Measurements from ENCODE around the gene CALML3. TPM values are rescaled to one million over a fixed set of nuclear protein-coding genes. Genes with fewer than 3 reads are reported as not detected.

The CALML3 gene
- total RNA-seq, 1 donor from 2014 or later = not detected

- ATAC-seq (no peak), DNase-seq (ENCODE audit: low spot score) (no peak)
Measured at GRCh38 chr10:5490698-5491464, 33.9 kb upstream of the CALML3 start.

- ATAC-seq (no peak), DNase-seq (ENCODE audit: low spot score) (no peak)
Measured at GRCh38 chr10:5491477-5491876, 33.3 kb upstream of the CALML3 start.

DNA sequence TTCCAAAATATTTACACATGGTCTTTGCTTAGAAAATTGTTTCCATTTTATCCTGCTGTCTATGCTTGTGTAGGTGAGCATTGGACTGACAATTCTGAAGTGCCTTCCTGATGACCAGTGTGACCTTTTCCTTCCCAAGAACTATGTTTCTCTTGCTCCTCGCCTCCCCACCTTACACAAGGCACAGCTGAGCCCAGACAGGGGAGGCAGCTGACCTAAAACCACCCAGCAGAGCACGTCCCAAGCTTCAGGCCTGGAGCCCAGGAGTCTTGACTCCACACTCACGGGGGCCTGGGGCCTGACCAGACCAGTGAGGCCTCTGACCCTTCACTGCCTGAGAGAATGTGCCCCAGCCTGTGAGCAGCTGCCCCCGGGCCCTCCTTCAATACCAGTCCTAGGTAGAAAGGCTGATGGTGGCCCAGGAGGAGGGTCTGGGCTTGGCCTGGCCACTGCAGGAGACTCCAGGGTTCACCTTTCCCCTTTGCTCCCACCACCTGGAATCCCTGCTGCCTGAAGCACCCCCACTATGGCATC lies 32.4 kb upstream of the CALML3 start:
- ATAC-seq = no peak
- DNase-seq (ENCODE audit: low spot score) = no peak

- ATAC-seq (no peak), DNase-seq (ENCODE audit: low spot score) (no peak)
Measured at GRCh38 chr10:5492929-5493576, 31.7 kb upstream of the CALML3 start.

DNA sequence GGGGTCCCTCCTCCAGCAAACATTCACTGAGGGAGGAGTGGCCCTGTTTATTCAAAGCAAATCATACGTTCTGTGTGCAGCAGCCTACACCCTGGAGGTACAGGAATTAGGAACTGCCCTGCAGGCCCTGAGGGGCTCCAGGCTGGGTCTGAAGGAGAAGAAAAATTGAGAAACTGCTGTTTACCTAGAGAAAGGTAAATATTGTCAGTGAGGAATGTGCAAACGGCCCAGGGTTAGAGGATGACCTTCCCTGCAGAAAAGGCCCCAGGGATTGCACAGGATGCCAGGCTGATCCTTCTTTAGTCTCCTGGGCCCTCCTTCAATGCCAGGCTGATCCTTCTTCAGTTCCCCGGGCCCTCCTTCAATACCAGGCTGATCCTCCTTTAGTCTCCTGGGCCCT lies 31.1 kb upstream of the CALML3 start:
- ATAC-seq (peak; percentile 71), DNase-seq (ENCODE audit: low spot score) (no peak)

GRCh38 chr10:5494611-5495010 lies 30.1 kb upstream of the CALML3 start:
- DNase-seq (ENCODE audit: low spot score) (no peak), ATAC-seq (no peak)

DNA sequence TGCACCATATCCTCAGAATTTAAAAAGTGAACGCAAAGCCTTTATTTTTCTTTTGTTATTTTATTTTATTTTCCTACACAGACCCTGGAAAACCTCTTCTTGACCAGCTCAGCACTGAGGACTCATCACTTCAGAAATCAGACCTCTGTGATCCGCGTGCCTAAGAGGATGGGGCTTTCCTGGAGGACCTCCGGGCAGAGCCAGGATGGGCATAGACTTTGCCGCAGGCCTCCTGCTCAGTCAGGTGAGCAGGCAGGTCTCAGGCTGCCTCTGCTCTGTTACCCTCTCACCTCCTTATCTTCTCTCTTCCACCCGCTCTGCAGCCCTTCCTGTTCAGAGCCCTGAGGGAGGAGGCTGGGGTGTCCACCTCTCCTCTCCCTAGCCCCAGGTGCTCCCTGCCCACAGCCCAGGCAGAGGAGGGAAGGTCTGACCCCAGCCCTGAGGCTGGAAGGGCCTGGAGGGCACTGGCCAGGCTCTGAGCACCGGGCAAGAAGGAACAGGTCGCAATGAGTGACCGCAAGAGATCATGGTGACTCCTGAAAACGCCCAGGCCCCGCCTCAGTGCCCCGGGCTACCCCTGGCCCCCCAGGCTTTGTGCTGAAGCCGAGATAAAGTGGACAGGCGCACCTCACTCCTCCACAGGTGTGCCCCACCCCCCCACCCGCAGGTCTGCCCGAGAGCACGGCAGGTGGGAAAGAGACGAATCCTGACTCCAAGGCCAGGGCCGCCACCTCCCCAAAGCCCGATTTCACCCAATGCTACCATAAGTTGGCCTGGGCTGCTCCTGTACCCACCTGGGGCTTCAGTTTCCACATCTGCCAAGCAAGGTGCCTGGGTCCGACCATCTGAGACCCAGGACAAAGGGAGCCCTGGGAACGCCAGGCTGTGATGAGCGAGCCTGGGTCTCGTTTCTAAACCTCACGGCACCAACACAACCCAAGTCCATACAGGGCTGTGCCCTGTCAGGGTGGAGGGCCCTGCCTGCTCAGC lies 28.2 kb upstream of the CALML3 start:
- no peak for DNase-seq (ENCODE audit: low spot score)
- ATAC-seq = no peak

DNA sequence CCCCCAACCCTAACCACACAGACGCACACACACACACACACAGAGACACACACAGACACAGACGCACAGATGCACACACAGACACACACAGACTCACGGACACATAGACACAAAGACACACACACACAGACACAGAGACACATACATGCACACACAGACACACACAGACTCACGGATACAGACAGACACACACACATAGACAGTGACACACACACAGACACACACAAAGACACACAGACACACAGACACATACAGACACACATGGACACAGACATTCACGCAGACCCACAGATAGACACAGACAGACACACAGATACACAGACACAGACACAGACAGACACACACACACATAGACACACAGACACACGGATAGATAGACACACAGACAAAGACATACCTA lies 27.5 kb upstream of the CALML3 start:
- no peak for ATAC-seq
- no peak for DNase-seq (ENCODE audit: low spot score)

GRCh38 chr10:5497948-5498730 lies 26.6 kb upstream of the CALML3 start:
- ATAC-seq (no peak), DNase-seq (ENCODE audit: low spot score) (no peak)

DNA sequence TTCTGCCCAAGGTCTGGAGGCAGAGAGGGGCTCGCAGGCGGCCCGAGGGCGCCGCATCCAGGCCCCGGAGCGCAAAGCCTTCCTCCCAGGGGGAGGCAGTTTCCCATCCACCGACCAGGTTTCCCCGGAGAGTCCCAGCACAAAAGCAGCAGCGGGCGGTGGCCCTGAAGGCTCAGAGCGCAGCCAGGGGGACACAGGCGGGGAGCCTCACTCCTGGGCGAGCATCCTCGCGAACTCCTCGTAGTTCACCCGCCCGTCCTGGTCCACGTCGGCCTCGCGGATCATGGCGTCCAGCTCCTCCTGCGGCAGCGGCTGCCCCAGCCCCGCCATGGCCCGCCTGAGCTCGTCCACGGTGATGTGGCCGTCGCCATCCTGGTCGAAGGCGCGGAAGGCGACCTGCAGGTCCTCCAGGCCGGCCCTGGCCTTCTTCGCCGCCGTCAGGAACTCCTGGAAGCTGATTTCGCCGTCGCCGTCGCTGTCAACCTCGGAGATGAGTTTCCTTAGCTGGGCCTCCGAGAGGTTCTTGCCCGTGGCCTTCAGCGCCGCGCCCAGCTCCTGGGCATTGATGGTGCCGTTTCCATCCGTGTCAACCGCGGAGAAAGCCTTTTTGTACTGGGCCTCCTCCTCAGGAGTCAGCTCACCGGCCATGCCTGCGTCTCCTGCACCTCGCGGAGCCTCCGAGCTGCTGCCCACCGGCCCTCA lies 25.8 kb upstream of the CALML3 start:
- ATAC-seq (no peak), DNase-seq (ENCODE audit: low spot score) (no peak)

DNA sequence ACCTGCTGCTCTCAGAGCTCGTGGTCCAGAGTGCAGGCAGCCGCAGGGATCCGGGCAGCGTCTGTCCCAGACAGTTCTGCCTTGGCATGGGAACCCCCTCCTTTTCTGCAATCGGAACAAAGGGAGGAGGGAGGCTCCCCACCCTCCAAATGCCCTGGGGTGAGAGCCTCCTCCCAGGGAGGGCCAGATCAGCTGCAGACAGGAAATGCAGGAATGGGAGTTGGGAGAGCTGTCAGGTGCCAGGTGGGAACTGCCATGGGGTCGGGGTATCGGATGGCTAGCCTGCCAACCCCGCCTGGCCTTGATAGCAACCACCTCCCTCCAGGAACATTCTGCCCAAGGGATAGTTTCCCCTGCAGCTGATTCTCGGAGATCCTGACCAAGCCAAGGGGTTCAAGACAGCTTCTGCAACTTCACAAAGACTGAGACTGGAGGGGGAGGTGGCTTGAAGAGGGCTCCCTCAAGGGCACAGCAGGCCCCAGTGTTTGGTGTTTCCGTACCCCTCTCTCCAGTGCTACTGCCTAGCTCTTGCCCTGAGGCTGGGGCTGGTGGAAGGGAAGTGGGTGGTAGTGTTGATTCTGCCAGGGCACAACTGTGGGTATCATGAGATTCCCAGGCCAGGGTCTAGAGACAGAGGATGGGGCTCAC lies 25.1 kb upstream of the CALML3 start, which contains the start of gene CALML5:
Gene CALML5, minus strand, starts transcription at position 78 of the 648 bp plus-strand sequence. CDS start 132 bp downstream, outside the sequence.
- no peak for DNase-seq (ENCODE audit: low spot score)

DNA sequence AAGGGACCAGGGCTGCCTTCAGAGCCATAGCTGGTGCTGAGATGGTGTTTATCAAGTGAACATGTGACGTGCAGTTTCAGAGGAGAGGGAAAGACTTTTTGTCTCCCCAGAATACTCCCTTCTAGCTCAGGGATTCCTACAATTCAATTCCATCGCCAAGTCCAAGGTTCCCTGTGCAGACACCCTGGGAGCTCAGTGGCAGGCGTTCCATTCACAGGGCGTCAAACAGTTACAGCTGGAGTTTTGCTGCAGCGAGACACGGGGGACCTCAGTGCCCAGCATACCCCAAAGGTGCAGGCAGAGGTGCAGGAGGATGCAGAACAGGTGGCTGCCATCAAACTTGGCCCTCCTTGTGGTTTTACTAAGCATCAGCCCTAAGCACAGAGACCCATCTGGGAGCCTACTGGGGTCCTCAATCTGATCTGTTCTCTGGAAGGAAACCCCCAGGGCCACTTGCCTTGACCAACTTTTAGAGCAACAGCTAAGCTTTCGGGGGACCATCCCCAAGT lies 24.5 kb upstream of the CALML3 start:
- no peak for DNase-seq (ENCODE audit: low spot score)
- no peak for ATAC-seq

More for the DNA sequence above, 25.1 kb upstream of the CALML3 start, which contains the start of gene CALML5:
- no peak for ATAC-seq

DNA sequence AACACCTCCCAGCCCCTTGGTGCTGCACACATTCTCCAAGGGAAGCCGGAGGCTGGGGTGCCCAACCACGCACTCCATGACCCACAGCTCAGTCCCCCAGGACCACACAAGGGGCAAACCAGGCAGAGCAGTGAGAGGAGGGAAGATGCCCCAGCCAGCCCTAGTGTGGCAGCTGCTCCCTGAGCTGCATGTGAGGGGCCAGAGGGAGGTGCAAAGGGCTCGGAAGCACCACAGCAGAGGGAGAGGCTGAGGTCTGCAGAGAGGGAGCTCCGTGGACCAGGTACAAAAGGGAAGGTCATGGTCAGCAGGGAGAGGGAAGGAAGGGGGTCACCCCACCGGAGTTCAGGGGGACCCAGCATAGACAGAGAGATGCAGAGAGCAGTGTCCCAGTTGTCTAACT lies 23.9 kb upstream of the CALML3 start:
- ATAC-seq (no peak), DNase-seq (ENCODE audit: low spot score) (no peak)

DNA sequence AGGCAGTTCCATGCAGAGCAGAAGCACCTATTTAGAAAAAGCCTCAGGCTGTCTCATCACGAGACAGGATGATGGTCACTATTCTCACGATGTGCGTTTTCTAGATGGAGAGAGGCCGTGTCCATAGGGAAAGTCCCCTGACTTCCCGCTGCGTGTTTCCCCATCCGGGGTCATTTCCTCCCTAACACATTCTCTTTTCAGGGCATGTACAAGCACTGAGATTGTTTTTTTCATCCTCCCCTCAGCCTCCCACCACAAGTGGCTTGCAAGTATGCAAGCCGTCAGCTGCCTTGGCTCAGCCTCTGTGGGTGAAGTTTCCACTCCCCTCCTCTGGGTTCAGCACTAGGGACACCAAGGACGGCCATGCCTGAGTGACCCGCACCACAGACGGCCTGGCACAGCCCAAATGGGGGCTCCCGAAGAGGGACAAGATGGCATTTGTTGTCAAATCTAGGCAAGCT lies 22.7 kb upstream of the CALML3 start:
- no peak for ATAC-seq
- no peak for DNase-seq (ENCODE audit: low spot score)

DNA sequence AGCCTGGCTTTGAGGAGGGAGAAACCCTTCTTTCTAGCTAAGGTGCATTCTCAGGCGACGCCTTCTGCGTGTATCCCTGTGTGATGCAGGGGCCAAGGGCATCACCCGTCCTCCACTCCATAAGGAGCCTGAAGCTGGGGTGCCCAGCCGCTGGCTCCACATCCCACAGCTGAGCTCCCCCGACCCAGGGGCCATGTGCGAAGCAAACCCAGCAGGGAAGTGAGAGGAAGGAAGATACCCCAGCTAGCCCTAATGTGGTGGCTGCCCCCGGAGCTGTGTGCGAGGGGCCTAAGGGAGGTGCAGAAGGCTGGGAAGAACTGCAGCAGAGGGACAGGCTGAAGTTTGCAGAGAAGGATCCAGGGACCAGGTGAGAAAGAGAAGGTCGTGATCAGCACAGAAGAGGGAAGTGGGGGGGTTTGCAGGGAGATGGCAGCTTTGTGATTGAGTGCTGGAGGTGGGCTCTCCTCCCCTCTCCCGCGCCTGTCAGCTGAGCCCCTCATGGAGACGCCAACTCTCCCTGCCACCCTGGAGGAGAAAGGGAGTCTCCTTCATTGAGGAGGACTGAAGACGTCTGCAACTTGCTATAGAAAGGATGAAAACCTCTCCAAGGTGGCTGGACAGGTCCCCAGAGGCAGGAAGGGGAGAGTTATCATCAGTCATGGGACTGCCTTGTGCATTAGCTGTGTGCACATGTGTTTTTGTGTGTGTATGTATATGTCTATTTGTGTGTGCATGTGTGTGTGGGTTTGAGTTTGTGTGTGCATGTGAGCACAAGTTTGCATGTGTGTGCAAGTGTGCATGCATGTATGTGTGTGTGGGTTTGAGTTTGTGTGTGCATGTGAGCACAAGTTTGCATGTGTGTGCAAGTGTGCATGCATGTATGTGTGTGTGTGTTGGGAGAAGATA lies 21.9 kb upstream of the CALML3 start:
- DNase-seq (ENCODE audit: low spot score) (no peak), ATAC-seq (no peak)

GRCh38 chr10:5503477-5503835 lies 21.3 kb upstream of the CALML3 start:
- DNase-seq (ENCODE audit: low spot score) (no peak), ATAC-seq (peak; percentile 45)

GRCh38 chr10:5504146-5505072 lies 20.4 kb upstream of the CALML3 start:
- ATAC-seq (no peak), DNase-seq (ENCODE audit: low spot score) (no peak)

Data from left lobe of liver (tissue), 2 donors.